Nephron (organoid): Measurements from ENCODE around the gene KCNK16.
"Not testable (repeated sequence)": the region's sequence is repeated elsewhere in the genome, so short reads cannot be mapped to it uniquely, and the experiment has no call there.

Source experiments
- H3K27ac Mint-ChIP-seq, 3 experiments: 2 replicates each; pipeline ENCODE4 v1.8.0; 2020; ENCODE audit warnings: mixed read lengths in 3 of 3, mild to moderate bottlenecking in 2 of 3, moderate library complexity in 1 of 3
- H3K27me3 Mint-ChIP-seq: 2 replicates; pipeline ENCODE4 v1.8.0; 2021; ENCODE audit warnings: low read depth, mild to moderate bottlenecking, moderate library complexity, mixed read lengths
- H3K36me3 Mint-ChIP-seq: 2 replicates; pipeline ENCODE4 v1.8.0; 2020; ENCODE audit warnings: low read depth, mixed read lengths
- H3K4me1 Mint-ChIP-seq: 2 replicates; pipeline ENCODE4 v1.8.0; 2020; ENCODE audit warnings: mixed read lengths
- H3K4me3 Mint-ChIP-seq, 3 experiments: 2 replicates each; pipeline ENCODE4 v1.8.0; 2020; ENCODE audit warnings: mild to moderate bottlenecking in 3 of 3, mixed read lengths in 3 of 3, moderate library complexity in 2 of 3
- H3K9me3 Mint-ChIP-seq: 2 replicates; pipeline ENCODE4 v1.8.0; 2020; ENCODE audit warnings: mixed read lengths
- TF ChIP-seq, protein P1 (sequence below), 3 experiments: fragments of 200-600 bp; sonication (generic); IDR thresholded peaks; one replicate each; pipeline ENCODE4 v1.5.0; 2021; ENCODE audit warnings: antibody characterized with exemption in 3 of 3; ENCODE audit not compliant: unreplicated experiment in 3 of 3

KCNK16 gene

DNA sequence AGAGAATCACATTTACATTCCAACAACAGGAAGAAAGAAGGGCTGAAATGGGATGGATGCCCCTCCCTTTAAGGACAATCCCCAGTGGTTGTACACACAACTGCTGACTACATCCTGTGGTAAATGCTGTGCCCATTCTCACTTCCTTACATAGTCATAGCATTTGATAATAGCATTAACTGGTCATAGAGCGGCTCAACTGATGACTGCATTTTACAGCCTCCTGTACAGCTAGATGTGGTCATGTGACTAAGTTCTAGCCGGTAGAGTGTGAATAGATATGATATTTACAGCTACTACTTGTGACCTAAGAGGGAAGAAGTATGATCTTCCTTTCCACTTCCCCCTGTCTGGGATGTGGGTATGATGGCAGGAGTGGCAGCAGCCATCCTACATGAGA lies 33.0 kb downstream of the KCNK16 start:
- Mint-ChIP-seq H3K9me3 (no peaks in the 10 kb centered on the region), H3K27me3 (peaks cover 40% of the 10 kb centered on the region), H3K27ac (no peak overlapping the region), H3K4me1 (no peaks in the 10 kb centered on the region), H3K36me3 (no peaks in the 10 kb centered on the region), H3K4me3 (no peak overlapping the region)
- TF ChIP-seq, protein P1, sequence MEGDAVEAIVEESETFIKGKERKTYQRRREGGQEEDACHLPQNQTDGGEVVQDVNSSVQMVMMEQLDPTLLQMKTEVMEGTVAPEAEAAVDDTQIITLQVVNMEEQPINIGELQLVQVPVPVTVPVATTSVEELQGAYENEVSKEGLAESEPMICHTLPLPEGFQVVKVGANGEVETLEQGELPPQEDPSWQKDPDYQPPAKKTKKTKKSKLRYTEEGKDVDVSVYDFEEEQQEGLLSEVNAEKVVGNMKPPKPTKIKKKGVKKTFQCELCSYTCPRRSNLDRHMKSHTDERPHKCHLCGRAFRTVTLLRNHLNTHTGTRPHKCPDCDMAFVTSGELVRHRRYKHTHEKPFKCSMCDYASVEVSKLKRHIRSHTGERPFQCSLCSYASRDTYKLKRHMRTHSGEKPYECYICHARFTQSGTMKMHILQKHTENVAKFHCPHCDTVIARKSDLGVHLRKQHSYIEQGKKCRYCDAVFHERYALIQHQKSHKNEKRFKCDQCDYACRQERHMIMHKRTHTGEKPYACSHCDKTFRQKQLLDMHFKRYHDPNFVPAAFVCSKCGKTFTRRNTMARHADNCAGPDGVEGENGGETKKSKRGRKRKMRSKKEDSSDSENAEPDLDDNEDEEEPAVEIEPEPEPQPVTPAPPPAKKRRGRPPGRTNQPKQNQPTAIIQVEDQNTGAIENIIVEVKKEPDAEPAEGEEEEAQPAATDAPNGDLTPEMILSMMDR (IDR thresholded peaks at IDR 0.05; ENCODE audit: unreplicated experiment in 3 of 3): no peak

DNA sequence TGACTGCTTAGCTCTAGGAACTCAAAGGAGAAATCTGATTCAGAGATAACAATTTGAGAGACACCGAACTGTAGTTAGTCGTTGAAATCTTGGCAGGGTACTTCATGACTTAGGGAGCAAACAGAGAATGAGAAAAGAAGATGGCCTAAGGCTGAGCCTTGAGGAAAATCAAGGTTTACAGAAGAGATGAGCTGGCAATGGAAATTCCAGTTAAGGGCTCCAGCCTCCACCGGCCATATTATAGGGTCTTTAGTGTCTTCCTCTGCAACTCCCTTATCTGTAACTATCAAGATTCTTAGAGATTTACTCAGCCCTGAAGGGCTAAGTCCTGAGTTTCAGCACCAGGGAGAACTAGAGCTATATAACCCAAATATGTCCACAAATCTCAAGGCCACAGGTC lies 34.9 kb downstream of the KCNK16 start:
- no peak overlapping the region for H3K27ac Mint-ChIP-seq
- no peak overlapping the region for H3K4me3 Mint-ChIP-seq
- H3K27me3 Mint-ChIP-seq: peaks cover 38% of the 10 kb centered on the region
- no peaks in the 10 kb centered on the region for H3K4me1 Mint-ChIP-seq
- H3K9me3 Mint-ChIP-seq: no peaks in the 10 kb centered on the region
- TF ChIP-seq, protein P1 (IDR thresholded peaks at IDR 0.05; ENCODE audit: unreplicated experiment in 3 of 3): no peak
- no peaks in the 10 kb centered on the region for H3K36me3 Mint-ChIP-seq

DNA sequence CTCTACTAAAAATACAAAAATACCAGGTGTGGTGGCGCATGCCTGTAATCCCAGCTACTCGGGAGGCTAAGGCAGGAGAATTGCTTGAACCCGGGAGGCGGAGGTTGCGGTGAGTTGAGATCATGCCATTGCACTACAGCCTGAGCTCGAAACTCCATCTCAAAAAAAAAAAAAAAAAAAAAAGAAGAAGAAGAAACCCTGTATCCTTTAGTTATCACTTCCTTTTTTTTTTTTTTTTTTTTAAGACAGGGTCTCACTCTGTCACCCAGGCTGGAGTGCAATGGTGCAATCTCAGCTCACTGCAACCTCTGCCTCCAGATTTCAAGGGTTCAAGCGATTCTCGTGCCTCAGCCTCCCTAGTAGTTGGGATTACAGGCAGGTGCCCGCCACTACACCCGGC lies 35.9 kb downstream of the KCNK16 start:
- peaks cover 41% of the 10 kb centered on the region for H3K27me3 Mint-ChIP-seq
- H3K4me1 Mint-ChIP-seq, H3K4me3 Mint-ChIP-seq, H3K9me3 Mint-ChIP-seq, H3K27ac Mint-ChIP-seq, H3K36me3 Mint-ChIP-seq: not testable (repeated sequence)

DNA sequence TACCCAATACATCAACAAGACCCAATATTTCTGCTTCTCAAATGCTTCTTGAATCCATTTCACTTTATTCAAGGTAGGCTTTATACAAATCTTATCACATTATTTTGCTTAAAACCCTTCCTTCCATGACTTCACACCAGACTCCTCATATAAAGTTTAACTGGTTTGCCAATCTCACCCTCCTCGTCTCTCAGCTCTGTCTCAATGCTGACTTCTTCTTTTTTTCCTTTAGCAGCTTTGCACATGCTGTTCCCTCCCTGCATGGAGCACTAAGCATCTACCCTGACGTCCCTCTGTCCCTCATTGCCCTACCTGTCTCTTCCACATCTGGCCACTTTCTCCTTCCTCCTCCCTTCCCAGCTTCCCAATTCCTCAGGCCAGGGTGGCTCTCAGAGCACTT lies 39.7 kb downstream of the KCNK16 start:
- Mint-ChIP-seq H3K4me1 (no peaks in the 10 kb centered on the region), H3K27me3 (peaks cover 32% of the 10 kb centered on the region), H3K4me3 (no peak overlapping the region), H3K36me3 (no peaks in the 10 kb centered on the region), H3K27ac (no peak overlapping the region), H3K9me3 (no peaks in the 10 kb centered on the region)
- TF ChIP-seq, protein P1 (IDR thresholded peaks at IDR 0.05; ENCODE audit: unreplicated experiment in 3 of 3): no peak

DNA sequence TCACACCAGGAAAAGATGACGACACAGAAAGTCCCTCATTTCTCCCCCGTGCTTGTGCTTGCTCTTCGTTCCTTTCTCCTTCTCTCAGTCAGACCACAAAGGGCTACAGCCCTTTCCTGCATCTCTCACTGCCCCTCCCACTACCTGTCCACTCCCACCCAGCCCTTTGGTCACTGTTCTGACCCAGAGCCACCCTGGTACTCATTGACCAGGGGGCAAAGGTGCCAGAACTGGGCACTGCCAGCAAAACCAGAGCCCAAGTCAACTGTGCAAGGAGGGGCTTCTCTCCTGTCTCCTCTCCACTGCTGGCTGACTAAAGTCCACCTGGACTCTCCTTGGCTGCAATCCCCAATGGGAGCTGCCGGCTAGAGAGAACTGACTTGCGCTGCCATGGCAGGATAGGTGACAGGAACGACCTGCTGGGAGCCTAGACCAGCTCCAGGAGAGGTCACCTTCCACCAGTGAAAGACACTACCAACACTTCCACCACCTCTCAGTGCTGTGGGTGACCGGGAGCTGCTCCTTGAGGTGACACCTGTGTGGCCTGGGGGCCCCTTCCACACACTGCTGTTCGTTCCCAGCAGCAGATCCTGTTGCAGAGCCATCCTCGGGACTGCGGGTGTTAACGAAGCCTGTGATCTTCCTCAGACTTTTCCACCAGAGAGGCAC lies 41.1 kb downstream of the KCNK16 start:
- H3K27me3 Mint-ChIP-seq: peaks cover 37% of the 10 kb centered on the region
- H3K36me3 Mint-ChIP-seq: no peaks in the 10 kb centered on the region
- no peaks in the 10 kb centered on the region for H3K4me1 Mint-ChIP-seq
- H3K27ac Mint-ChIP-seq: peak overlapping the region in 2 of 3 experiments; percentile 62 to 63
- H3K4me3 Mint-ChIP-seq: no peak overlapping the region
- no peaks in the 10 kb centered on the region for H3K9me3 Mint-ChIP-seq
- TF ChIP-seq, protein P1 (IDR thresholded peaks at IDR 0.05; ENCODE audit: unreplicated experiment in 3 of 3): no peak

DNA sequence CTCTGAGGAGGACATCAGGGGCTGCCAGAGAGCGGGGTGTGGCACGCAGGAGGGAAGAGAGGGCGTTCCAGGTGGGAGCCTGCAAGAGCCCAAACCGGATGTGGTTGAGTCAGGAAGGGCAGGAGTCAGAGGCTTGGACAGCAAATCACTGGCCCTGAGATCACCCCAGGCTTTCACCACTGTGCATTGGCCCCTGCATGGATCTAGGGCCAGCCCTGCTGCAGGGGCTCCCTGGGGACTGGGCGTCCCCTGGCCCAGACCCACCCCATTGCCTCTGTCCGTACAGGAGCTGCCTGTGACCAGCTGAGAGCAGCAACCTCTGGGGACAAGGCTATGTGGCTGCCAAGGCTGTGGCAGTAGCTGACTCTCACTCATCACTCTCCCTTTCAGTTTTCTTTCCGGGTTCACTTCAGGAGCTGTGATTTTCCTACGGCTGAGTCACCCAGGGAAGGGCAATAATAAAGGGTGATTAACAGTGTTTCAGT lies 42.2 kb downstream of the KCNK16 start:
- Mint-ChIP-seq H3K4me3 (no peak overlapping the region), H3K4me1 (no peaks in the 10 kb centered on the region), H3K27me3 (peaks cover 36% of the 10 kb centered on the region), H3K27ac (no peak overlapping the region), H3K9me3 (no peaks in the 10 kb centered on the region), H3K36me3 (no peaks in the 10 kb centered on the region)
- TF ChIP-seq, protein P1 (IDR thresholded peaks at IDR 0.05; ENCODE audit: unreplicated experiment in 3 of 3): no peak
